T-cell (primary cell): ENCODE results near the gene HSD17B8. TPM values are rescaled to one million over a fixed set of nuclear protein-coding genes. Genes with fewer than 3 reads are reported as not detected.
"Not testable (repeated sequence)": the region's sequence is repeated elsewhere in the genome, so short reads cannot be mapped to it uniquely, and the experiment has no call there.

Experiments used
- ATAC-seq, 4 experiments: fragments of 200-7000 bp in 3 of 4; fragments of 150-1000 bp in 1 of 4; cut with Tn5 transposase; replicated peaks in 1 of 4; 1 replicate in 3 of 4; 2 replicates in 1 of 4; pipeline ENCODE4 v1.10.0; 2021; ENCODE audit warnings: moderate library complexity in 3 of 4, mild to moderate bottlenecking in 2 of 4, moderate number of reproducible peaks in 1 of 4
- CTCF ChIA-PET, 2 donors: fragments of 300-600 bp; sonication (Branson Sonifier 250); formaldehyde crosslinking; loops; one replicate each; lab custom pipeline; 2022; ENCODE audit warnings: antibody characterized with exemption in 2 of 2; lab: Charles Lee
- POLR2A ChIA-PET, 2 donors: fragments of 300-600 bp; sonication (Branson Sonifier 250); formaldehyde crosslinking; loops; one replicate each; lab custom pipeline; 2022; ENCODE audit warnings: antibody characterized with exemption in 2 of 2; lab: Charles Lee
- DNase-seq, 35 experiments: peaks; one replicate each; pipeline versions ENCODE4 v3.0.0 to v3.0.0-alpha.2; 2013 to 2023
- H3K27ac ChIP-seq: one replicate; pipeline ENCODE4 v1.5.1; 2013; ENCODE audit warnings: low read length
- H3K27me3 ChIP-seq, 2 experiments: replicated peaks in 1 of 2; 1 replicate in 1 of 2; 2 replicates in 1 of 2; pipeline versions ENCODE4 v1.6.1 to v1.7.0; 2013; ENCODE audit warnings: low read length in 1 of 2, mixed read lengths in 1 of 2; ENCODE audit not compliant: control insufficient read depth in 2 of 2, insufficient read depth in 2 of 2; ENCODE audit errors: extremely low read depth in 1 of 2
- H3K36me3 ChIP-seq, 2 donors: 1 replicate in 1 of 2; 2 replicates in 1 of 2; pipeline versions ENCODE4 v1.6.1 to v1.7.0; 2013; ENCODE audit warnings: low read length in 1 of 2; ENCODE audit not compliant: control insufficient read depth in 2 of 2, insufficient read depth in 1 of 2; ENCODE audit errors: extremely low read depth in 1 of 2
- H3K4me1 ChIP-seq, 2 experiments: 1 replicate in 1 of 2; 2 replicates in 1 of 2; pipeline versions ENCODE4 v1.6.1 to v1.7.0; 2013; ENCODE audit warnings: low read length in 2 of 2, mixed read lengths in 1 of 2; ENCODE audit not compliant: insufficient read depth in 2 of 2, control insufficient read depth in 1 of 2; ENCODE audit errors: extremely low read depth in 1 of 2
- H3K4me3 ChIP-seq, 2 donors: 1 replicate in 1 of 2; 2 replicates in 1 of 2; pipeline versions ENCODE4 v1.5.1 to v1.7.0; 2013; ENCODE audit warnings: mild to moderate bottlenecking in 2 of 2, low read length in 1 of 2, moderate library complexity in 1 of 2; ENCODE audit not compliant: control insufficient read depth in 1 of 2; ENCODE audit errors: extremely low read depth in 1 of 2
- H3K9me3 ChIP-seq: 2 replicates; pipeline ENCODE4 v1.7.0; 2013
- H3K27ac Mint-ChIP-seq, 2 donors: one replicate each; pipeline ENCODE4 v1.8.0; 2020 to 2021; ENCODE audit warnings: mild to moderate bottlenecking in 2 of 2, mixed read lengths in 2 of 2
- H3K27me3 Mint-ChIP-seq, 2 donors: one replicate each; pipeline ENCODE4 v1.8.0; 2021 to 2022; ENCODE audit warnings: mixed read lengths in 2 of 2
- H3K36me3 Mint-ChIP-seq: one replicate; pipeline ENCODE4 v1.8.0; 2021; ENCODE audit warnings: mixed read lengths
- H3K4me1 Mint-ChIP-seq, 3 donors: one replicate each; pipeline ENCODE4 v1.8.0; 2020 to 2022; ENCODE audit warnings: mixed read lengths in 3 of 3, mild to moderate bottlenecking in 1 of 3
- H3K4me3 Mint-ChIP-seq, 3 donors: one replicate each; pipeline ENCODE4 v1.8.0; 2020 to 2022; ENCODE audit warnings: mild to moderate bottlenecking in 3 of 3, mixed read lengths in 3 of 3, moderate library complexity in 3 of 3
- H3K9me3 Mint-ChIP-seq, 3 donors: one replicate each; pipeline ENCODE4 v1.8.0; 2020 to 2022; ENCODE audit warnings: mixed read lengths in 3 of 3
- WGBS: methylation state at CpG from one replicate; pipeline ENCODE4 v1.1.5; 2013; ENCODE audit warnings: missing lambda C conversion rate; ENCODE audit not compliant: insufficient coverage; 5-methylcytosine and 5-hydroxymethylcytosine counted together
- total RNA-seq, 35 experiments: library from RNA in 6 of 35; stranded (reverse) in 6 of 35; fragments of 120-200 nt in 1 of 35; gene quantifications; one replicate each; pipeline versions ENCODE4 v1.2.1 to v1.2.4 and lab custom pipeline; 2013 to 2026

HSD17B8 gene
- total RNA-seq, 5 donors from 2014 or later (not counting 1 experiment from before 2014, with no cell fraction given): 13.9 to 27.7 (median 24.4) TPM

DNA sequence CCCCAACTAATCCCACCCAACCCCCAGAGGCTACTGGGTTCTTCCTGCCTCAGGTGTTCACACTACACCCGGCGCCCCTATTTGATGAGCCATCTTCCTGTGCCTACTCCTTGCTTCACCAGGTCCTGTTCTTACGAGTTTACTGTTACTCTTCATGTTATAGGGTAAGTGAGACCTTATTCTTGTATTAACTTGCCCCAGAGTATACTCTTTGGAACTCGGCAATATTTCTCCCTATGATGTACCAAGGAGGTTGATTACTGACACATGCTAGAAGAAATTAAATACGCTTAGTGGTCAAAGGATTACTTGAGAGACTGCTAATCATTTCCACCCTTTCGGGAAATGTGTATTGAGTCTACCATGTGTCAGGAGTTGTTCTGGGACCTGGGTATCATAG, 12.8 kb downstream of the HSD17B8 start:
- H3K27me3 ChIP-seq: peaks cover 2 to 66% of the 10 kb centered on the region in 2 experiments
- CTCF ChIA-PET: interaction anchor here in 1 of 2 donors (0.5 kb wide), 1 partner anchor 15 kb away, joined by 3 read pairs; no protein-coding TSS in a partner anchor
- peaks cover 28 to 59% of the 10 kb centered on the region in 2 donors for H3K27me3 Mint-ChIP-seq

DNA sequence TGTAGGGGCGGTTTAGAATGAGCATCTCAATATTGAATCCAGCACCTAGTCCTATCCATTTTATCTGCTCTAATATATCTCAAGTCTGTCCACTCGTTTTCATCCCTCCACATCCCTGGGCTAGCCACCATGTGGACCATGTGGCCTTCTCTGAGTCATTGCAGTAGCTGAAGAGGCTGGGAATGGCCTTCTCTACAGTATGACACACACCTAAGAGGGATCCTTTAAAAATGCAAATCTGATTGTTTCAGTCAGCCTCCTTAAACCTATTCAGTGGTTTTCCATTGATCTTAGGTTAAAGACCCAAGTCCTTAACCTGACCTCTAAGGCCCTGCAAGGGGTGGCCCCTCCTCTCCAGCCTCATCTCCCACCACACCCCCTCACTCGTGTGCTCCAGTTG, 13.2 kb downstream of the HSD17B8 start:
- H3K4me3 Mint-ChIP-seq: no peak overlapping the region
- DNase-seq (no peak), ATAC-seq (no peak)
- ChIA-PET POLR2A (no interaction called here), CTCF (no interaction called here)
- H3K4me3 ChIP-seq: no peak overlapping the region
- WGBS: 82% methylated on average over 2 of the region's 3 CpGs
- H3K4me1 ChIP-seq: peaks cover 2 to 23% of the 10 kb centered on the region in 2 experiments
- H3K27me3 ChIP-seq: peaks cover 4 to 65% of the 10 kb centered on the region in 2 experiments
- H3K27ac ChIP-seq: no peak overlapping the region
- no peaks in the 10 kb centered on the region for H3K9me3 ChIP-seq
- peaks cover 28 to 59% of the 10 kb centered on the region in 2 donors for H3K27me3 Mint-ChIP-seq
- H3K9me3 Mint-ChIP-seq: no peaks in the 10 kb centered on the region
- no peak overlapping the region for H3K27ac Mint-ChIP-seq
- peaks cover 16 to 19% (median 17%) of the 10 kb centered on the region in 3 donors for H3K4me1 Mint-ChIP-seq
- H3K36me3 ChIP-seq: no peaks in the 10 kb centered on the region
- no peaks in the 10 kb centered on the region for H3K36me3 Mint-ChIP-seq

More for the DNA sequence above, 12.8 kb downstream of the HSD17B8 start:
- Mint-ChIP-seq H3K4me3 (no peak overlapping the region), H3K27ac (peak overlapping the region in 1 of 2 donors; percentile 28), H3K9me3 (no peaks in the 10 kb centered on the region), H3K36me3 (peaks cover under 1% of the 10 kb centered on the region), H3K4me1 (peaks cover 19 to 24% (median 20%) of the 10 kb centered on the region in 3 donors)
- DNase-seq: no peak
- H3K4me1 ChIP-seq: peaks cover 2 to 27% of the 10 kb centered on the region in 2 experiments
- peaks cover 0 to under 1% of the 10 kb centered on the region in 2 donors for H3K36me3 ChIP-seq
- H3K9me3 ChIP-seq: no peaks in the 10 kb centered on the region
- no peak for ATAC-seq
- no peak overlapping the region for H3K4me3 ChIP-seq
- POLR2A ChIA-PET: no interaction called here
- no peak overlapping the region for H3K27ac ChIP-seq
- WGBS: 100% methylated on average over 2 of the region's 6 CpGs

DNA sequence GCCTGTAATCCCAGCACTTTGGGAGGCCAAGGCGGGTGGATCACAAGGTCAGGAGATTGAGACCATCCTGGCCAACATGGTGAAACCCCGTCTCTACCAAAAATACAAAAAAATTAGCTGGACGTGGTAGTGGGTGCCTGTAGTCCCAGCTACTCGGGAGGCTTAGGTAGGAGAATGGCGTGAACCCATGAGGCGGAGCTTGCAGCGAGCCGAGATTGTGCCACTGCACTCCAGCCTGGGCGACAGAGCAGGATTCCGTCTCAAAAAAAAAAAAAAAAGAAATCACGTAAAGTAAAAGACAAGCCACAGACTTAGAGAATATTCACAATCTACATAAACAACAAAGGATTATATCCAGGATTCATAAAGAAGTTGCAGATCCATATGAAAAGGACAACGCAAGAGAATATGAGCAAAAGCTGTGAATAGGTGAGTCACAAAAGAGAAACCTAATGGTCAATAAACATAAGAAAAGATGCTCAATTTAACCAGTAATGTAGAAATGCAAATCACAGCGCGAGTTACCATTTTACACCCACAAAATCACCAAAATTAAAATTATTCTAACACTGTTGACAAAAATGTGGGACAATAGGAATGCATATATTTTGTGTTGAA, 22.2 kb downstream of the HSD17B8 start:
- H3K27ac Mint-ChIP-seq, H3K27ac ChIP-seq, H3K9me3 Mint-ChIP-seq, H3K9me3 ChIP-seq, H3K36me3 Mint-ChIP-seq, H3K4me3 Mint-ChIP-seq, ATAC-seq, DNase-seq, H3K4me1 ChIP-seq, H3K4me1 Mint-ChIP-seq, POLR2A ChIA-PET, H3K36me3 ChIP-seq, H3K4me3 ChIP-seq, CTCF ChIA-PET: not testable (repeated sequence)
- peaks cover 26 to 44% of the 10 kb centered on the region in 2 donors for H3K27me3 Mint-ChIP-seq
- no CpG with 5 or more reads among the region's 14 CpGs for WGBS
- peaks cover 2 to 24% of the 10 kb centered on the region in 2 experiments for H3K27me3 ChIP-seq

DNA sequence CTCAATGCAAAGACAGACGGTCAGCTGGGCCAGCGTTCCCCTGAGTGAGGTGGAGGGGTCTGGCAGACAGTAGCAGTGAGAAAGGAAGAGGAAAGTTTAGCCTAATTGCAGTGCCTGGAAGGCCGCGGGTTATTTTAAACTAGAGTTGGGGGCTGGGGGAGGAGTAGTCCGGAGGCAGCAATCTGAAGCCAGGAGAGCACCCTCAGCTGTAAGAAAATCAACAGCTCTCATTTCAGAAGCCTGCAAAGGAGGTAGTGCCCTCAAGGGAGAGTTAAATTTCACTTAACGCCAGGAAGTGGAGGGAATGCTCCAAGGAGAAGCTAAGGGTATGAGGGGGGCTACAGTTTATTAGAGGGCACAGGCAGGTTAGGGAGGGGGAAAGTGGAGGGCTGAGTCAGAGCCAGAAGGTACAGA, 30.8 kb downstream of the HSD17B8 start:
- no peak overlapping the region for H3K27ac ChIP-seq
- Mint-ChIP-seq H3K27ac (no peak overlapping the region), H3K4me3 (no peak overlapping the region), H3K36me3 (no peaks in the 10 kb centered on the region), H3K27me3 (peaks cover 19 to 45% of the 10 kb centered on the region in 2 donors), H3K9me3 (no peaks in the 10 kb centered on the region), H3K4me1 (peaks cover 0 to 3% (median 0%) of the 10 kb centered on the region in 3 donors)
- H3K9me3 ChIP-seq: no peaks in the 10 kb centered on the region
- peaks cover 4 to 43% of the 10 kb centered on the region in 2 experiments for H3K27me3 ChIP-seq
- no peaks in the 10 kb centered on the region for H3K36me3 ChIP-seq
- ATAC-seq: no peak
- ChIA-PET POLR2A (no interaction called here), CTCF (interaction anchor here in 1 of 2 donors (1.3 kb wide), 1 partner anchor 14 kb away, joined by 5 read pairs; no protein-coding TSS in a partner anchor)
- H3K4me3 ChIP-seq: no peak overlapping the region
- no peaks in the 10 kb centered on the region for H3K4me1 ChIP-seq
- no peak for DNase-seq
- WGBS: 49% methylated on average over 6 of the region's 6 CpGs

DNA sequence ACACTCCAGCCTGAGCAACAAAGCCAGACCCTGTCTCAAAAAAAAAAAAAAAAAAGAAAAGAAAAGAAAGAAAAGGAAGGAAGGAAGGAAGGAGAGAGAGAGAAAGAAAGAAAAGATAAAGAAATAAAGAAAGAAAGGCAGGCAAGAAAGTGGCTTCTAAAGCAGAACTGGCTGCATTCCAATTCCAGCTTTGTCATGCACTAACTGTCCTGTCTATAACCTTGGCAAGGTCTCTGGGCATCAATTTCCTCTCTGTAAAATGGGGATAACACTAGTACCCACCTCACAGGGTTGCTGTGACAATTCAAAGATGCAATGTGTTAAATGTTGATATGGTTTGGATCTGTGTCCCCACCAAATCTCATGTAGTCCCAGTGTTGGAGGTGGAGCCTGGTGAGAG, 31.9 kb downstream of the HSD17B8 start:
- H3K4me1 Mint-ChIP-seq: peaks cover 0 to 7% (median 4%) of the 10 kb centered on the region in 3 donors
- POLR2A ChIA-PET: interaction anchor here (0.6 kb wide), 2 partner anchors 12 to 57 kb away, joined by 4 to 6 read pairs; no protein-coding TSS in a partner anchor

DNA sequence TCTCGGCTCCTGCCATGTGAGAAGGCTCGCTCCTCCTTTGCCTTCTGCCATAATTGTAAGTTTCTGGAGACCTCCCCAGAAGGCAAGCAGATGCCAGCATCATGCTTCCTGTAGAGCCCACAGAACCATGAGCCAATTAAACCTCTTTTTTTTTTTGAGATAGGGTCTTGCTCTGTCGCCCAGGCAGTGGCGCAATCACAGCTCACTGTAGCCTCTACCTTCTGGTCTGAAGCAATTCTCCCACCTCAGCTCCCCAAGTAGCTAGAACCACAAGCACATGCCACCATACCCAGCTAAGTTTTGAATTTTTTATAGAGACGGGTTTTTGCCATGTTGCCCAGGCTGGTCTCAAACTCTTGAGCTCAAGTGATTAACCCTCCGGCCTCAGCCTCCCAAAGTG, 32.4 kb downstream of the HSD17B8 start:
- no peak for ATAC-seq
- H3K27me3 ChIP-seq: peaks cover 6 to 50% of the 10 kb centered on the region in 2 experiments
- H3K4me1 ChIP-seq: no peaks in the 10 kb centered on the region
- H3K9me3 ChIP-seq: no peaks in the 10 kb centered on the region
- DNase-seq: no peak
- no peaks in the 10 kb centered on the region for H3K36me3 ChIP-seq
- WGBS: 75% methylated on average over 4 of the region's 6 CpGs
- Mint-ChIP-seq H3K9me3 (no peaks in the 10 kb centered on the region), H3K4me1 (peaks cover 2 to 12% (median 6%) of the 10 kb centered on the region in 3 donors), H3K27me3 (peaks cover 14 to 42% of the 10 kb centered on the region in 2 donors), H3K27ac (no peak overlapping the region), H3K36me3 (no peaks in the 10 kb centered on the region), H3K4me3 (no peak overlapping the region)
- ChIA-PET CTCF (interaction anchor here in 1 of 2 donors (0.5 kb wide), 1 partner anchor 76 kb away, joined by 3 read pairs; no protein-coding TSS in a partner anchor), POLR2A (no interaction called here)
- H3K27ac ChIP-seq: no peak overlapping the region
- H3K4me3 ChIP-seq: no peak overlapping the region

More for the DNA sequence above, 31.9 kb downstream of the HSD17B8 start:
- Mint-ChIP-seq H3K36me3 (no peaks in the 10 kb centered on the region), H3K27me3 (peaks cover 16 to 46% of the 10 kb centered on the region in 2 donors), H3K4me3 (no peak overlapping the region), H3K27ac (no peak overlapping the region), H3K9me3 (no peaks in the 10 kb centered on the region)
- DNase-seq: no peak
- no peaks in the 10 kb centered on the region for H3K9me3 ChIP-seq
- CTCF ChIA-PET: interaction anchor here (0.5 to 1.3 kb wide), 5 partner anchors 10 to 426 kb away, joined by 3 to 5 read pairs (median 3); no protein-coding TSS in a partner anchor
- peaks cover 6 to 50% of the 10 kb centered on the region in 2 experiments for H3K27me3 ChIP-seq
- H3K27ac ChIP-seq: no peak overlapping the region
- H3K4me1 ChIP-seq: no peaks in the 10 kb centered on the region
- no peak overlapping the region for H3K4me3 ChIP-seq
- no peaks in the 10 kb centered on the region for H3K36me3 ChIP-seq
- no peak for ATAC-seq
